GM18498 (cell line): ENCODE results near the gene DUOXA2.
"Not testable (repeated sequence)": the region's sequence is repeated elsewhere in the genome, so short reads cannot be mapped to it uniquely, and the experiment has no call there.

ENCODE experiments used
- ATAC-seq: cut with Tn5 transposase; IDR thresholded peaks from one replicate; pipeline ENCODE4 v1.9.1; 2021; ENCODE audit warnings: mild to moderate bottlenecking, moderate library complexity; ENCODE audit not compliant: unreplicated experiment

DUOXA2 gene

DNA sequence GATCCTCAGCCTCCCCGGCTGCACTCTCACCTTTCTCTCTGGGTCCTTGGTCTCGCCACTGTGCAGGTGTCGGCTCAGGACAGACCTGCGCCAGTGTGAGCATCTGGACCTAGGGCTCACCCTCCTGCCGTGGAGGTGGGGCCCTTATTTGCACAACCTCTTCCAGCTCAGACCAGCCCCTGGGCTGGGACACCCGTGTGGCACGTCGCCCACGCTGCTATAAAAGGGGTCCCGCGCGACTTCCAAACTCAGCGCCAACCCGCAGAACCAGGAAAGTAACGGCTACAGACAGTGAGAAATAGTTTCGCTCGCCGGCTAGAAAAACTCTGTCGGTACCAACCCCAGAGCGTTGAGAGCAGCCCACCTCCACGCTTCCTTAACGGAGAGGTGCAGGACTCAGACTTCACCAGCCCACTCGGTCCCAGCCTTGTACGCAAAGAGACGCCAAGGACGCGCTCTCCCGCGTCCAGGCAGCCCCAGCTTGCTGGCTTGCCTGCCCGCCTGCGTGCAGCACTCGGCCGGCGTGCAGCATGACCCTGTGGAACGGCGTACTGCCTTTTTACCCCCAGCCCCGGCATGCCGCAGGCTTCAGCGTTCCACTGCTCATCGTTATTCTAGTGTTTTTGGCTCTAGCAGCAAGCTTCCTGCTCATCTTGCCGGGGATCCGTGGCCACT is at the start of gene DUOXA2, which contains the start of gene DUOX2:
Gene DUOXA2 (plus strand): TSS at position 251 of the 675 bp plus-strand sequence. CDS start 280 bp downstream, at position 531.
Gene DUOX2 (minus strand): TSS at position 97 of the 675 bp plus-strand sequence. CDS start 761 bp downstream, outside the sequence.
- no peak for ATAC-seq

DNA sequence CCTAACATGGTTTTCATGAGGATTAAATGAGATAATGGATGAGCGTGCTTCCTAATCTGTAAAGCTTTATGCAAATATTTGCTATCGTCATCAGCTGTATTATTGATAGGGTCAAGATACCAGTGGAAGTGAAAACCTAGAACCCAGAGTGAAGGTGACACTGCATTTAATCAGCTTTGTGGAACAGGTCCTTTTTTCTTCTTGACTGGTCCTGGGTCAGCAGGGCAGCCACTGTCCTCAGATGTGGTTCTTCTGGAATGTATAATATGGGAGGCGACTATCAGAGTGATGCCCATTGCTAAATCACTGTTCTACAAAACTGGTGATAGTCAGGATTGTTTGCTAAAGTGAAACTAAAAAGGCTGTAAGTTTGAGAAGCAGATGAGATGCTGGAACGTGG is 49.7 kb upstream of the DUOXA2 start:
- ATAC-seq, result no peak

DNA sequence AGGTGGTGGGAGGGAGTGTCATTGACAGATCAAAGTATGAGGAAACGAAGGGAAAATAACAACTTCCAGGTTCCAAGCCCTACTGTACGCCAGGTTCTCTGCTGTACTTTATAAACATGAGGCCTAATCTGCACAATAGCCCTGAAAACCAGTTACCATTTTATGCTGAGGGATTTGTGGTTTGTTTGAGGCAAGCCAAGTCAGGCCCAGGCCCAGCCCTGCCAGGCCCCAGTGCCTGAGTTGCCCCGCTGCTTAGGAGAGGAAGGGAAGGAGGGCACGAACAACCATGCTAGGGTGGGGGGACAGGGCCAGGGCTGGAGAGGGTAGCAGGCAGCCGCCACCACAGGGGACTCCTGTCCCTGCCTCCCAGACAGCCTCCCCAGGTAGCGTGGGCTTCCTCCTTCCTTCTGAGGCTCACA is 44.2 kb upstream of the DUOXA2 start:
- ATAC-seq, result not testable (repeated sequence)

DNA sequence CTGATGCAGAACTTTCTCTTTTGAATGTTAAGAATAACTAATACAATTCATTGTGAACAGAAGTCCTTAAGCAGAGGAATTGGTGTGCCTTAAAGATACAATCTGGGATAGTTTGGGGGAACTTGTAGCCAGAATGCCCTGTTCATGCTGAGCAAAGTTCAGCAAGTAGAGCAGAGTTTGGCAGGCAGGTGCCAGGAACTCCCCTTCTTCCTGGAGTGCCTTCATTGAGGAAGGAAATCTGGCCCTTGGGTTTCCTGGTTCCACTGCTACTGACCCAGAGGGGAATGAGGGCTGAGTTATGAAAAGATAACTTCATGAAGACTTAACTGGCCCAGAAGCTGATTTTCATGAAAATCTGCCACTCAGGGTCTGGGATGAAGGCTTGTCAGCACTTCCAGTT is 40.5 kb upstream of the DUOXA2 start:
- not testable (repeated sequence) for ATAC-seq

DNA sequence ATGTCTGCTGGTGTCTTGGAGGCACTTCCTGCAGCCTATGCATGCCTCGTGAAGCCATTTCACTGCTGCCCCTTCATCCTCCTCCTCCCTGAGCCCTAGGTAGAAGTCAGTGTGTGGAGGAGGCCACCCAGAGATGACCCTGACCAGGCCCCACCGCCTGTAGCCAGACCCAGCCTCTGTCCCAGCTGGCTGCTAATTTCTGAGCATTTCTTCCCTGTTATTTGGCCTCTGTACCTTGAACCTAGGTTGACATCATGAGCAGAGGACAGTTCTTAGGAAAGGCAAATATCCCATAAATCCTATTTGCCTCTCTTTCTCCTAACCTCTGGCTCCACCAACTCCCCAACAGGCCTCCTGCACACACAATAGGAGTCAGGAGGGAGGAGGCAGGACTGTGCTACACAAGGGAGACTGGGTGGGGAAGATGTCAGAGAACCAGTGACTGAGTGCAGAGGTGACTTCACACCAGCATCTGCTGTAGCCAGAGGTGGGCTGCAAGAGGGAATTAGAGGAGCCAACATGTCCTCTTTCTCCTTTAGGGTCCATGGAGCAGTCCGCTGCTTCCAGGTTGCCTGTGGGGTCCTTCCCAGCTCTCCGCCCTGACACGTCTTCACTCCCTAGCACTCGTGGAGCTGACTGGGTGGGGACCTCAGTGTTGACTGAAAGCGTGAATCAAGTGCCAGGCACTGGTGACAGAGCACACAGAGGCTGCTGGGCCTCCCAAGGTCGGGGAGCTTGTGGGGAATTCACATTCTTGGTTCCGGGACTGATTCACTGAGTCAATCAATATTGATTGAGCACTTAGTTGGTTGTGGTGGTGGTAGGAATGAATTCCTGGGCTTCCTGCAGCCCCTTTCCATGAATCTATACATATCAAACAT is 38.4 kb upstream of the DUOXA2 start:
- ATAC-seq, result not testable (repeated sequence)

DNA sequence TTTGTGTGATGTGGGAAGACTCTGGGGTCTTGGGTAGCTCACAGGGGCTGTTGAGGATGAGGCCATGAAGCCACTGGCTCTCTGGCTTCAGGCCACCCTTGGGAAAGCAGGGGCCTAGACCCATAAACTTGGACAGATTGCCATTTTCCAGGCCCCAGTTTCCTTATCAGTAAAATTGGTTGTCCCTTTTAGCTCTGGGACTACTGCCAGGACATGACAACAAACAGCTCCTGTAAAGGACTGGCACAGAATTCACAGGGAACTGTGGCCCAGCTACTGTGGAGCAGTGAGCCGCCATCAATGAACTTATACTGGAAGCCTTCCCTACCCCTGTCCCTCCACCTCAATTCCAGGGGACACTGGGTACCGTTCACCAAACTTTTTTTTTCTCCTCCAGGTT is 36.7 kb upstream of the DUOXA2 start:
- ATAC-seq, result not testable (repeated sequence)

DNA sequence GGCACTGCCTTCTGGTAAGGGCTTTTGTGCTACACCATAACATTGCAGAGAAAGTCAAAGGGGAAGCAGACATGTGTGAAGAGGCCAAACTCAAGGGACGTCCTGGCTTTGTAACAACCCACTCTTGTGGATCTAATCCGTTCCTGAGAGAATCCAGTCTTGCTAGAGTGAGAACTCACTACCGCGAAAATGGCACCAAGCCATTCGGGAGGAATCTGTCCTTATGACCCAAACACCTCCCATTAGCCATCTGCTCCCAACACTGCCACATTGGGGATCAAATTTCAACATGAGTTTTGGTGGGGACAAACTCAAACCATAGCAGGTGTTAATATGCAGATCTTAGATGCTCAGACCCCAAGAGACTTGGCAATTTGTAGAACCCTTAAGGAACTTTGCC is 34.9 kb upstream of the DUOXA2 start:
- ATAC-seq, result not testable (repeated sequence)

DNA sequence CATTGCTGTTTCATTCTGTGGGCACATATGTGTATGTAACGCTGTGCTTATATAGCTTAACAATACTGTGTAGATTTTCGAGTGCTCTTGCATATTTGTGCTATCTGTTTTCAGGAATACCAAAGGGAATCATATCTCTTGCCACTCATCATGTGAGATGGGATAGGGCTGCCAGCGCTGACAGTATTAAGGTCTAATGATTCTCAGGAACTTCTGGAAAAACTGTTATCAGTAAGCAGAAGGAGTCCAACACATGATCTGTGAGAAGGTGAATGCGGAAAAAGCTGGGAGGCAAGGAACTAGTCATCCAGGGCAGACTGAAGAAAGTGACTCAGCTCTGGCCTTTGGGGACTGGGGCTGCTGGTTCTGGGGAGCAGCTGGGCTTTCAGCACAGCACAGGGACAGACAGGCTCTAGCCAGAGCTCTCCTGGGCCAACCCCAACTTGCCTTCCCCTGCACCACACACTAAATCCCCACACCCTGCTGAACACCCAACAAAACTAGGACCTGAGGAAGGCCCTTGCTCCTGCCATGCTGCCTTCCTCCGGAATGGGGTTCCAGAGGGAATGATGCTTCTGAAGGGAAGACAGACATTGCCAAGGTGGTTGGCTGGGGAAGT is 34.4 kb upstream of the DUOXA2 start:
- not testable (repeated sequence) for ATAC-seq

DNA sequence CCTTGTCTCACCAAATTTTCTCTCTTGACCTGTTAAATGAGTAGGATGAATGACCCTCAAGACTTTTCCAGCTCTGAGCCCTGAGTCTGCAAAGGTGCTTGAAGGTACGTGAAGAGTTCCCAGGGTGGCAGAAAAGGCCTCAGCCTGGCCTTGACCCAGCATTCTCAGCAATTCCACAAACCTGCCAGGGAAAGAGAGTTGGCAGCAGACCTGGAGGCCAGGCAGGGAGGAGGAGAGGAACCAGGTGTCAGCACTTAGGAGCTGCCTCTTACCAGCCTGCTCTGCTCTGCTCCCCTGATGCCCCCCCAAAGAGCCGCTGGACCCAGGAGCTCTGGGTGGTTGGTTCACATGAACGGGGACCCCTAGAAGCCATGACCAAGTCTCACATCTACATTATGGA is 33.5 kb upstream of the DUOXA2 start:
- ATAC-seq, result not testable (repeated sequence)

DNA sequence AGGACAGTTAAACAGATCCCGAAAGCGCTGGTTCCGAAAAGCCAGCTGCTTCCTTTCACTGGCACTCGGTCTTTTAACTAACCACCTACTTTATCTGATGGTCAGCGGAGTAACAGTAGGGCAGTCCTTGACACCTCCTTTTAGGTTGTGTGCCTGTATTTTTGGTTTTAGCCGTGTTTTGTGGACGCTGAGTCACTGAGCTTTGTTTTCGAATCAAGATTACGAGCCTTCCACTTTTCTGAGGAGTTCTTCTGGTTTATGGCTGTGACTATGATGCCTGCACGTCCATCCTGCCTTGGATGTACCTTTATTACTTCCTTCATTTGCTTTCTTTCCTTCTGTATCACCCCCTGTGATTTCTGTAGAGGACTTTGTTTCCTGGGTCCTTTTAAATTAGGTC is 31.7 kb upstream of the DUOXA2 start:
- not testable (repeated sequence) for ATAC-seq

DNA sequence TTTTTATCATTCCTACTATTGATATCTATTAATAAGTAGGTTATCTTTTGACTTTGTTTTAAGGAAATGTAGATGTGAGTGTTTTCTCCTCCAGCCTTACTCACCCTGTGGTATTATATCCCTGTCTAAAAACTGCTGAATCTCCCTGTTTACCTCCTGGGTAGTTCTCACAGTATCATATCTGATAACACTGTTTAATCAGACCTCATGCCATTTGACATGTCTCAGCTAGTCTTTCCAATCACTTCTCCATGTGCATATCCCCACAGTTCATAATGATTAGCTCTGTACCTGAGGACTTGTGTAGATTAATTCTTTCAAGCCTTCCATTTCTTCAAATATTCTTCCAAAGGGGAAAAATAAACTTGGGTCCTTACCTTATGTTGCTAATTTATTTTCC is 30.9 kb upstream of the DUOXA2 start:
- no peak for ATAC-seq

DNA sequence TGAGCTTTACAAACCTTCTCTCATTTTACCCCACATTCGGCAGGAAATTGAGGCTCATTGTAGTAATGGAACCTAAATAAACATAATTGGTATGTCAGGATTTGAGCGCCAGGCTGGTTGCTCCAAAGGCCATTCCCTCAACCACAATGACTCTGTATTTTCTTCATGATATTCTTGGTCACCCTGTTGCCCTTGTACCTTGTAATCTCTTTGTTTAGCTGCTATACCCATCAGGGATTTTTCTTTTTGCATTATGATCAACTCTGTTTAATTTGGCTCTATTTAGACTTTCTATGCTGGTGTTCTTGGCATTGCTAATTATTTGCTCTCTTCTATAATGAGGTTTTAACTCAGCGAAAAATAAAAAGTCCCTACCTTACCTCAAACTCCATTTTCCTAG is 30.0 kb upstream of the DUOXA2 start:
- no peak for ATAC-seq

DNA sequence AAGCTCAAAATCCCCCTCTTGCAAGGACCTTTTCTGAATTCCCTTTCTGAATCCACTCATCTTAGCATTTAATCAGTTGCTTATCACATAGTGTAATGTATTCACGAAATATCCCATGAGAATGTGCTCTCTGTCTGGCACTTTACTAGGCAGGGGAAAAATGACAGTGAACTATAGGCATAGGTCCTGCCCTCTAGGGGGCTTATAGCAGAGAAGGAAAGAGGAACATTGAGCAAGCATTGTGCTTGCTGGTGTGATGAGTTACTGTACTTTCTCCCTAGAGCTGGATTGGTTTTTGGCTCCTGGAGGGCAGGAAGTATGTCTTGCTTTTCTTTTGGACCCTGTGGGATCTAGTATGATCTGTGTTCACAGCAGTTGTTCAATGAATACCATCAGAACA is 26.6 kb upstream of the DUOXA2 start:
- ATAC-seq, result no peak

DNA sequence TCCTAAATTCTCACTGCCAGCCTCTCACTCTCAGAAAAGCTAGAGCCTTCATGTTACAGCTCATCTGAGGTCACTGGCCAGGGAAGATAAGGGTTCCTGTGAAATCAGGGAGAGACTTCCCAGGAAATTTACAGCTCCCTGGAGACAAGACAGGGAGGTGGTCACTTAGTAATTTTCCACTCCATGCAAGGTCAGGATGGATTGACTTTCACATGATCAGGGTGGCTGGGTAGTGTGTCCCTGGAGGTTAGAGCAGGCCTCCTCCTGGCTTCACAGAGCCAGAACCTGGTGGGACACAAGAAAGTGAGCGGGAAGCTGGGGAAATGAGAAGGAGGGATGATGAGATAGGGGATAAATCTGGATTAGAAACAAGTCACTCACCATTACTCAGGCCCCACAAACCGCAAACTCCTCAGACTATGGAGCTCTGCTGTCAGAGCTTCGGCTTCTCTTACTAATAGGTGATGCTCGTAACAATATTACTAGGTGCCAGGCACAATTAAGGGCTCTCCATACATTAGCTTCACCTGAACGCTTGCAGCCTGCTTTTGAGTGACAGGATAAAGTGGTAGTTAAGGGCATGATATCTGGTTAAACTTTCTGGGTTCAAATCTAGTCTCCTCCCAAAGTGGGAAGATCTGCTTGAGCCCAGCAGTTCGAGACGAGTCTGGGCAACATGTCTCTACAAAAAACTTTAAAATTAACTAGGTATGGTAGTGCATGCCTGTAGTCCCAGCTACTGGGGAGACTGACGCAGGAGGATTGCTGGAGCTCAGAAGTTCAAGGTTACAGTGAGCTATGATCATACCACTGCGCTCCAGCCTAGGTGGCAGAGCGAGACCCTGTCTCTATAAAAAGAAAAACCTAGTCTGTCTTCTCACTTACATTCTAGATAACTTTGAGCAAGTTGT is 25.1 kb upstream of the DUOXA2 start:
- ATAC-seq, result no peak

DNA sequence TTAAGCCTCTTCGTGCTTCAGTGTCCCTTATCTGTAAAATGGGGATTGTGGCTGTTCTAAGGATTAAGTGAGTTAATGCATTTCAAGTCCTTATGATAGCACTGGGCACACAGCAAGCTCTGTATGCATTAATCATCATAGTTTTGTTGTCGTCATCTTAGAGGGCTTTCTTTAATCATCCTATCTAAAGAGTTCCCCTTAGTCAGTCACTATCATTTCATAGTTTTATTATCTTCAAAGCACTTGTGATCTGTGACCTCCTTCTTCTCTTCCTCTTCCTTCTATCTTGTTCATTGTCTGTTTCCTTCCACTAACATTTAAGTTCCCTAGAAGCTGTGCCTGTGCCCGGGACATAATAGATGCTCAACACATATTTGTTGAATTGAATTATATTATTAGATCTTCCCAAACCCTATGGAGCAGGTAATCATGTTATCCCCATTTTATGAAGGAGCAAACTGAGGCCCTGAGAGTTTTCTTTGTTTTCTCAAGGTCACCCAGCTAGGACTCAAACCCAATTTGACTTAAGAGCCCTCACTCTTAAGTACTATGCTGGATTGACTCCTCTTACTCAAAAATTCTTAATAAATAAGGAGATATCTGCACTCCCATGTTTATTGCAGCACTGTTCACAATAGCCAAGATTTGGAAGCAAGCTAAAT is 24.3 kb upstream of the DUOXA2 start:
- no peak for ATAC-seq

DNA sequence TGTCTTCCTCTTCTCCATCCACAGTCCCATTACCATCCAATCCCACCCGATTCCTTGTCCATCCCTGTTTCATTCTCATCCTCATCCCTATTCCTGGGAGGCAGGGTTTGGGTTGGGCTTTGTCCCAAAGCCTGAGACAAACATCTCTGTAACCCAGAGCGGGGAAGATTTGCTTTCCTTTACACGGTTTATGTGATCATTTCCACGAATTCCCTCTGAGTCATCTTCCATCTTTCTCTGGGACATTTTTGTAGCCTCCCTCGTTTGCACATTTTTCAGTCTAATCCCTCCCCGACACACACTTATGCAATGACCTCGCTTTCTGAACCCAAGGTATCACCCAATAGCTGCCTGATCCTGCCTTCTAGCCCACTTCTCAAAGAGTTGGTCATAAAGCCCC is 23.0 kb upstream of the DUOXA2 start:
- no peak for ATAC-seq

DNA sequence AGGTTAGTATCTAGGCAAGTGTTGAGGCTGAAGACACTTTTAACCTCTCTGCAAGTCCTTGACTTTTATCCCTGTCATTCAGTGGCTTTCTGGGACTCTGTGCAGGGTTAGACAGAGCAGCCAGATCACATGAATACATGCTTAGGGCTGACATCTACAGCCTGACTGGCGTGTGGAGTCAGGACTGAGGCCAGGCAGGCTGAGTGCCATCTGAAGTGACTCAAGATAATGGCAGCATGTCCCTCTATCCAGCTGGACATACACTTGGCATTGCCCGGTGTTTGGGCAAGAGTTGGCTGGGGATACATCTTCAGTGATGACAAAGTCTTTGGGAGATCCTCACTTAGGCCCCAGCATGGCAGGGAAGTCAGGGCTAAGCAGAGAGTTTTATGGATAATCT is 22.6 kb upstream of the DUOXA2 start:
- ATAC-seq, result no peak

DNA sequence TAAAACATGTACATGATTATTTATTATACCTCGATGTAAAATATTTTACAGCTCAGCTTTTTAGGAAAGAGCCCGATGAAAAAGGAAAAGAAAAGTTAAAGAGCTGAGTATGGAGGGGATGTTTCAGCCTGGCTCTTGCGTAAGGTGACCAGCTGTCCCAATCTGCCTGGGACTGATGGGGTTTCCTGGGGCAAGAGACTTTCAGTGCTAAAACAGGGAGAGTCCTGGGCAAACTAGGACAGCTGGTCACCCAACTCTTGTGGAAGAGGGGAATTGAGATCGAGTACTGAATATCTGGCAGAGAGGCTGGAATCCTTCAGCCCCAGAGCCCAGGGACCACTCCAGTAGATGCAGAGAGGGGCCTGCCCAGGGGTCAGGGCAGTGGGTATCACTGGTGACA is 21.1 kb upstream of the DUOXA2 start:
- no peak for ATAC-seq

DNA sequence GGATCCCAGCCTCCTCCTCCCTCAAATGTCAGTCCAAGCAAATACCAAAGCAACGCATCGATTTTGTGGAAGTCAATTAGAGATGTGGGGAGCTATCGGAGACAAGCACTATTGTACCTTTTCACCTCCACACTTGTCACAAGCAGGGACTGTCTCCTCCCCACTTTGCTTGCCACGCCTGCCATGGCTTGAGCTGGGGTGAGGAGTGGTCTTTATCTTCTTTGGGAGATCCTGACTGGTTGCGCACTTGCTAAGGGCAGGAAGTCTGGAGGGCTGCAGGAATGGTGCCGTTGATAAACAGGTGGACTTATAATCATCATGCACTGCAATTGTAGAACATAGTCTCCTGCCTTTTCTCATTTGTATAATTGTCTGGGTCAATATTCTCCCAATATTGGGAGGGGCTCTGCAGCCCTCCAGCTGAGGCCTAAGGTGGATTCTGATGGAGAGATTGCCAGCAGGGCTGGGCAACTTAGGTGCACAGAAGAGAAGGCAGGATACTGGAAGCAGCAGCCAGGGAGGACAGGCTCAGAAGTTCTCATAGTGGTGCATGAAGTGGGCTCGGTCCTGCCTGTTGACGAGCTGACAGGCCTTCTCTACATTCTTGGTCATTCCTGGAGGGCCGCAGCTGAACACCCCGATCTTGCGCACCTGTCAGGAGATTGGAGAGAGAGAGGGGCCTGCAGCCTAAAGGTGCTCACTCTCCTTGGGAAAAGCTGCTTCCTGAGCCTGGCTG is 20.3 kb upstream of the DUOXA2 start:
- no peak for ATAC-seq
